Putamen (tissue), 1 donor: ENCODE data around the gene GLB1L.

Experiments
- DNase-seq: peaks from one replicate; pipeline ENCODE4 v3.0.0-alpha.2; 2016; ENCODE audit warnings: low spot score

The GLB1L gene

DNA sequence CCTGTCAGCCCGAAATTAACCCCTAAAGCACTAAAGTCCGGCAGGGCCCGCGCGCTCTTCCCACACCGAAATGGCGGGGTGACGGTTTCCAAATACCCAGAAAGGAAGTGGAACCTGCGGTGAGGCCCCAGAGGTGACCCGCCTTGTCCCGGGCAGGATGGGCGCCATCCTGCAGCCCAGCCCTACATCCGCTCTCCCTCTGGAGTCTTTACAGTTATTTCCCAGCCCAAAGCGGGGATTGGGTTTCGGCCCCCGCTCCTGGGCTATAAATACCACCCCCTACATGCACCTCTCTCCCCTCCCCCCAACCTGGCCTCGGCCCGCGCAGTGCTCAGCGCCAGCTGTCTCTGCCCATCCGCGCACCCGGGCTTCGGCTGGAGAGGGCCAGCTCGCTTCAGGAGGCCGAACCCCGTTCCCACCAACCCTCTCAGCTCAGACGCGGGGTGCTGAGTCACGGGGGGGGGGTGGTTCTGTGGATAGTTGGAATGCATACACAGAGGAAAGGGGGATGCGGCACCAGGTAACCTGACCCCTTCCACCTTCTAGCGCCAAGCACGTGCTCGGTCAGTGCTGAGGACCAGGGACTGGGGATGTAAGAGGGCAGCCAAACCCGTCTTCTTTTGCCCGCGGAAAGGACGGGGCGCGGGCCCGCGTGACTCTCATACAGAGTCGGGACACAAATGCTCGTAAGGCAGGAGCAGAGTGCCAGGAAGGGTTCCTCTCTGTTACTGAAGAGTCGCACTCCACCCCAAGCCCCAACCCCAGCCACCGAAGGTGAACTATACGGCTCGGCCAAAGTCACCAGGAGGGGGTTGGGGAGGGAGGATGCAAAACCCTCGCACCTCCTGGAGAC, 7.9 kb upstream of the GLB1L start, which contains the start of gene TUBA4B:
TSS of gene TUBA4B (plus strand) at position 344 of the 853 bp plus-strand sequence. CDS start at position 509, 165 bp downstream.
- DNase-seq = no peak

DNA sequence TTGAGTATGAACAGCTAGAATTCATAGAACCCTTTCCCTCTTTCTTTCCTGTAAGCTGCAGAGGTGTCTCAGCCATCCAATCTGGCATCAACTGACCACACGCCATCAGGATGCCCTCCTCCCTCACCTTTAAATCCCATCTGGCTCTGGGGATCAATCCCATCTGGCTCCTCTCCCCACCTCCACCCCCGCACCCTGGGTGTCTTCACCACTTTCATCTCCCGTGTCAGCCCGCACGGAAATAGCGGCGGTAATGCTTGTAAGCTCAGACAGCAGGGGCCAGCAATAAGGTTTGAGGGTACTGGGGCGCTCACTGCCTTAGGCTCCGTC, 7.3 kb upstream of the GLB1L start:
- no peak for DNase-seq

DNA sequence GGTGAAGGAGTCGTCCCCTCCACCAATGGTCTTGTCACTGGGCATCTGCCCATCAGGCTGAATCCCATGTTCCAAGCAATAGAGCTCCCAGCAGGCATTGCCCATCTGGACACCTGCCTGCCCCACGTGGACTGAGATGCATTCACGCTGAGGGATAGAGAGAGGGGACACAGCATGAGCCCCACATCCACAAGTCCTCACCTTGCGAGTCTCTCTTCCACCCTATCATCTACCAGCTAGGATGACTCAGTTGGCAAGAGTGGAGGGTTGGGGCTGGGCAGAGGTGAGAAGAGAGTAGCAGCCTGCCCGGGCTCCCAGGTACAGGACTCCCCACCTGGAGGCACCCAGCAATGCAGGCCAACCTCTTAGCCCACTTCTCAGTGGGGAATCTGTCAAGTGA, 6.8 kb upstream of the GLB1L start:
- no peak for DNase-seq

DNA sequence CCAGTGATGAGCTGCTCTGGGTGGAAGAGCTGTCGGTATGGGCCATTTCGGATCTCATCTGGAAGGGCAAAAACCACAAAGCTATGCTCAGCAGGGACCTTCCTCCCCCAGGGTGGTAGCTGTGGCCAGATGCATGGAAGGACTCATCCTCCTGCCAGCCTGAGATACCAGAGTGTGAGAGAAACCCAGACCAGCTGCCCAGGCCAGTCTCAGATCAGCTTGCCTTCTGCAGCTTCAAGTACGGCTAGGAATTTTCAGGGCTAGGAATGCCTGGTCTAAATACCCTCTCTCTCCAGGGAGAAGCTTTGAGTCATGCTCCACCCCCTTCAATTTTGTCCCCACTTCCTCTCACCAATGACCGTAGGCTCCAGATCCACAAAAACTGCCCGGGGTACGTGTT, 6.4 kb upstream of the GLB1L start:
- DNase-seq = no peak

DNA sequence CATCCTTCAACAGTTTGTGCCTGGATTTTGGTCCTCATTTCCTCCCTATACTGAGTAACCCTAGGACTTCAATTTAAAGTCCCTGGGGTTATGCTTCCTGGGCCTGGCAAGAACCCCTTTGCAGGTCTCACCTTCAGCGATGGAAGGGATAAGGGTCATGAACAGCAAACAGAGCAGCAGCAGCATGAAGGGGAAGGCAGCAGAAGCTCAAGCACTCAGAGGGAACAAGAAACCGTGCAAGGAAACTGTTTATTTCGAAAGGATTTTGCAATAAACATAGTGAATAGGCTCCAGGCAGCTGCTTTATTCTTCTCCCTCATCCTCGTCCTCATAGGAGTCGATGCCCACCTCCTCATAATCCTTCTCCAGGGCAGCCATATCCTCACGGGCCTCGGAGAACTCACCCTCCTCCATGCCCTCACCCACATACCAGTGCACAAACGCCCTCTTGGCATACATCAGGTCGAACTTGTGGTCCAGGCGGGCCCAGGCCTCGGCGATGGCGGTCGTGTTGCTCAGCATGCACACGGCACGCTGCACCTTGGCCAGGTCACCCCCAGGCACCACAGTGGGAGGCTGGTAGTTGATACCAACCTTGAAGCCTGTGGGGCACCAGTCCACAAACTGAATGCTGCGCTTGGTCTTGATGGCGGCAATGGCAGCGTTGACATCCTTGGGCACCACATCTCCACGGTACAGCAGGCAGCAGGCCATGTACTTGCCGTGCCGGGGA, 5.0 kb upstream of the GLB1L start:
- no peak for DNase-seq

DNA sequence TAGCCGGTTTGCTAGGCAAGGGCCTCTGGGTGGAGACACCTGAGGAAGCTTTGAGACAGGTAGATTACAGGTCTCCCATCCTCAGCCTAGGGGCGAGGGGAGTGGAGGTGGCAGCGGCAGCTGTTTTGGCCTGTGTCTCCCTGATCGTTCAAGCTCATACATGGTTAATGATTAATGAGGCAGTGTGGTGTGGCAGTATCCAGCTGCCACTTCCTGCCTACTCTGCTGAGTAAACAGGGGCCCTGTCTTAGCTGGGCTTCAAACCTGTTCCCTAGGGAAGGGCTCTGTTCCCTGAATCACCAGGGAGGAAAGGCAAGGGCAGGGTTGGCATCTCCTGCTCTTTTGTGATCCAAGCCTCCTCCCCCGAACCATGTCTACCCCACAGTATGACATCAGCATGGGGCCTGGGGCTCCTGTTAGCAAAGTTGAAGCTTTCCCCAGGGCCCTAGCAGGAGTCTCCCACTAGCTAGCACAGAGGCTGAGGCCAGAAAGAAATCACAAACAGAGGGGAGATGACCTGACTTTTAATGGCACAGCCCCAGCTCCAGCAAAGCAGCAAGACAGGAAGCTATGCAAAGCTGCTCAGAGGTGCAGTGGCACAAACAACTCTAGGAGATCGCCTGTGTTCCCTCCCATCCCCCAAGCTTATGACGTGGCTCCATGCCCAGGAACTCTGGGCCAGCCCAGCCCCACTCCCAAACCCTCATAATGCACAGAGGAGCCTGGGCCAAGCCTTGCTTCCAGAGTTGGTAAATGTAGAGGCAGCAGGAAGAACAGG, 4.1 kb upstream of the GLB1L start:
- DNase-seq = peak; percentile 62

DNA sequence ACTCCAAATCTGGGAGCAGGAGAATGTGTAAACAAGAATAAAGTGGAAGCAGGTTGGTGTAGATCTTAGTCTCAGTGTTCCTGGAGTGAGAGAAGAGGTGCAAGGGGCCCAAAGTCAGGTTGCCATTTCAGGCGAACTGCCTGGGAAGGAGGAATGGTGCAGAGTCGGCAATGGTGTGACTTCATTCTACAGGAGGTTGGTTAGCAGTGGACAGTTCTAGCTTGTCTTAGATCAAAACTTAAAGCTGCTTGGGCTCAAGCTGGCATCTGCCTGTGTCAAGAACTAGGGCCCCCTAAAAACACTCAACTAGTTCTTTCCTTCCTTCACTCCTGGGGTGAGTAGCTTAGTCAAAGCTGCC, 3.6 kb upstream of the GLB1L start:
- DNase-seq = no peak

DNA sequence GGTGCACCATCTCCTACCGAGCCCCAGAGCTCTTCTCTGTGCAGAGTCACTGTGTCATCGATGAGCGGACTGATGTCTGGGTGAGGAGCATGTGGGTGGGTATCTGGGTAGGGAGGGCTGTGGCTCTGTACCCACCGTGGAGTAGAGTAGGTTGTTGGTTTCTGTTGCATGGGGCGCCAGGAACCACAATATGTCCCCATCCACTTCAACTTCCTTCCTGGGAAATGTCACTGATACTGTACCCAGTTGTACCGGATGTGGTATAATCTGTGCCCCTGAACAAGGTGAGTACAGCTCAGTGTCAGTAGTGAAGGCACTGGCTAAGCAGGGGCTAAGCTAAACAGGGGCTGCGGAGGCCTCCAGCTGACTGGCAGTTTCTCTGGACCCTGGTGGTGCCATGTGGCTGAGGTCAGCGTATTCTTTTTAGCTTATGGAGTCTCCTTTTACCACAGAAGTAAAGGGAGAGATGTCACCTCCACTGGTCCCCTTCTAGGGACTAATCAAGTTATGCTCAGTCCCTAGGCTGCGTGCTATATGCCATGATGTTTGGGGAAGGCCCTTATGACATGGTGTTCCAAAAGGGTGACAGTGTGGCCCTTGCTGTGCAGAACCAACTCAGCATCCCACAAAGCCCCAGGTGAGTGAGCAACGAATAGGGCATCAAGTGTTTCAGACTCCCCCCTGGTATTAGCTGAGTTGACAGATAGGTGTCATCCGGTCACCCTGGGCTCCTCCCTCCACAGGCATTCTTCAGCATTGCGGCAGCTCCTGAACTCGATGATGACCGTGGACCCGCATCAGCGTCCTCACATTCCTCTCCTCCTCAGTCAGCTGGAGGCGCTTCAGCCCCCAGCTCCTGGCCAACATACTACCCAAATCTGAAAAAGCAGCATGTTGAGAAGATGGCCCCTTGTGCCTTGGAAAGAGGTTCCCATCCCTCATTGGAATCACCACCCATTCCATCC, 2.7 kb upstream of the GLB1L start:
- no peak for DNase-seq

DNA sequence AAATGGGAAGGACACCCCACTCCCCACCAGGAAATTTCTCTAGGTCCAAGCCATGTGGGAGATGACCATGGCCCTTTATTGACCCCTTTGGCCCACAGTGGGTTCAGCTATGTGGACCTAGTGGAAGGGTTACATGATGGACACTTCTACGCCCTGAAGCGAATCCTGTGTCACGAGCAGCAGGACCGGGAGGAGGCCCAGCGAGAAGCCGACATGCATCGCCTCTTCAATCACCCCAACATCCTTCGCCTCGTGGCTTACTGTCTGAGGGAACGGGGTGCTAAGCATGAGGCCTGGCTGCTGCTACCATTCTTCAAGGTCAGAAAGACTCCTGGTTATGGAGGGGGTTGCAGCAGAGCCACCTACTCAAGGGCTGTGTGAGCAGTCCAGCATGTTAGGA, 1.3 kb upstream of the GLB1L start:
- DNase-seq = no peak

DNA sequence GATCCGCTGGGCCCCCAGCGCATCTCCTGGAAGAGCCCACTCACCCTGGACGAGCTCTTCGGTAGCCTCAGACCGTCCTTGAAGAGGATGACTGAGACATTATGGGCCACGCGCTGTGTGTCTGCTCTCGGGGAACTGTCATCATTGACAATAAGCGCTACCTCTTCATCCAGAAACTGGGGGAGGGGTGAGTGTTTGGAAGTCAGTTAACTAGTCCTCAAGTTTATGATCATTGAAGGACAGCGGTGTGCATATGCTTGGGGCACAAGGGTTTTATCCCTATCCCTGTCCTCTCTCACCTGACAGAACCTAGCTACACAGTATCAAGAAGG, 621 bp upstream of the GLB1L start:
- DNase-seq = no peak

DNA sequence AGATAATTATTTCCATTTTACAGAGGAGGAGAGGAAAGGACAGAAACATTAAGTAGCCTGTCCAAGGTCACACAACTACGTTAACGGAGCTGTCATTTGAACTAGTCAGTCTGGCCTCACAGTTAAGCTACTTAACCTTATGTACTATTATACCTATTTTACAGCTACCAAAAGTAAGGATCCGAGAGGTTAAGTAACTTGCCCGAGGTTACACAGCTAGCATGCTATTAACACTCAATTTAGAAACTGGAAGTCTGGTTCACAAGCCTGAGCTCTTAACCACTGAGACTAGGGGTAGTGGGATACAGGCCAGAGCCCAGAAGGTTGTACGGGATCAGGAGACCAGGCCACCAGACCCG, 476 bp downstream of the GLB1L start:
- no peak for DNase-seq

DNA sequence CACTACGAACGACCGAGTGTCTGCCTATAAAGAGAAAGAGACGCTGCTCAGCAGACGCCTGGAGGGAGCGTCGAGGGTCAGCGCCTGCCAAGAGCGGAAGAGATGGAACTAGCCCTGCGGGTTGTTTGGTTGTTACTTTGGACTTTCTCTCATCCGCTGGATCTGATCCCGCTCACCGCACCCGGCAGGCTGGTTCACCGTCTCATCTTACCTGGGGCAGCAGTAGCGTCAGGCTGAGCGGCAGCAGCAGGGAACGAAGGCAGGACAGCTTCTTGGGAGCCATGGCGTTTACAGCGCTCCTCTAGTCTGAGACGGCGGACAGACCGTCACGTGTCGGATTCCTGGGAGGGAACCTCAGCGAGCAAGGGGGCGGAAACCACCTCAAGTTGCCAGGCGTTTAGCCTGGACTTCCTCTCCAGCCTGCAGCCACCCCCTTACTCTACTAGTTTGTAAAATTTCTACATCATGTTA, 1.9 kb downstream of the GLB1L start:
- no peak for DNase-seq

DNA sequence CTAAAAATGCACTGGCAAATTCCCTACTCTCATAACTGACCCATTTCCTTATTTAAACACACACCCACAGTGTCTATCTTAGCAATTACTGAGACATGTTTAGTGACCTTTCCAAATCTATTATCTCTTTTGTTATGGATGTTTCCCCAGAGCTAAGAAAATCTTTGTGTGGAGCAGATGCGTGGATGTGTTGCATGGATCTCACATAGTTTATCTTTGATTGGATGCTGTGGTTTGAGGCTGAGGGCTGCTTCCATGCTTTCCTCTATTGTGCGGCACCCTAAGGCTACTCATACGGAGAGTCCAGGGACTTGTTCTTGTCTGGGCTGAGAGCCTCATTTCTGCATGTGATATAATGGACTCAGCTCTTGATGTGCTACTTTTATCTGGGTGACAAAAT, 10.9 kb downstream of the GLB1L start:
- no peak for DNase-seq

DNA sequence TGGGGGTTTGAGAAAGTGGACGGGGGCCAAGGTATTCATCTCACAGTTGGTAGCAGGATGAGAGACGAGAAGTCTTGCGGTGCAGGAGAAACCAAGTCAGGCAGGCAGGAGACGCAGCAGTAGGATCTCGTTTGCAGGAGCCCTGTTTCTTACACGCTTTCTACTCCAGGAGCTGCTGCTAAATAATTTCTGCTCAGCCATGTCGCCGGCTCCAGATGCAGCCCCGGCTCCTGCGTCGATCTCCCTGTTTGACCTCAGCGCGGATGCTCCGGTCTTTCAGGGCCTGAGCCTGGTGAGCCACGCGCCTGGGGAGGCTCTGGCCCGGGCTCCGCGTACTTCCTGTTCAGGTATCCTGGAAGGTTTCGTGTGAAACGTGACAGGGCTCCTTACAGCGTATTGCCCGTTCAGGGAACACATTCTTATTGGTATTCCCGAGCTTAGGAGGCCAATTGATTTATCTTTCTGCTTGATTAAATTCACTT, 15.1 kb downstream of the GLB1L start:
- DNase-seq = no peak

DNA sequence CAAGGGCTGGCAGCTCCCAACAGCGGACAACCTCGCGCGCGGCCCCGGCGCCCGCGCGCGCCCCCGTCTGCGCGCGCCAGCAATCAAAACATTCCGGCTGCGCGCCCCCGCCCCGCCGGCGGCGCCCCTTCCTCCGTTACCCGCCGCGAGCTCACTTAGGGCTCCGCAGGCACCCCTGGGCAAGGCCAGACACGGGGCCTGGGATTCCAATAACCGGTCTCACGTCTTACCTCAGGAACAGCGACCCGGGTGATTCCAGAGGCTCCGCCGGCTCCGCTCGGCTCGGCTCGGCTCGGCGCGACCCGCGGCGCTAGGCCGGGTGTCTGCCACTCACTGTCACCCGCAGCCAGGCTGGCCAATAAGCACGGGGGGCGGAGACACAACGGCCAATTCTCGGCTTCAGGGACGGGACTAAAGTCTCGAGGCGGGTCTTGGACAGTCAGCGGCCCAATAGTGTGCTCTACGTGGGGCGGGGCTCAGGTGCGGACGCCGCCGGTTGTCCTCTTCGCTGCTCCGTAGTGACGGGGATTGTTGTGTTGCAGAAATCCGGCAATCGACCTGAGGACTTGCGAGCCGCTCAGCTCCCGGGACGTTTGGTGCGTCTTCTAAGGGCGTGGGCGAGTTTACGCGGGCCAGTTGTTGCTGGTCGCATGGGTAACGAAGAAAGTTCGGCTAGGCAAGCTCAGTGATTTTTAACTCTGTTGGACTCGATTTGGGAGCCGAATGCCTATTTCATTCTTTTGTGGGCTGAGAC, 15.8 kb downstream of the GLB1L start, which contains the start of the genes ANKZF1 and ATG9A:
TSS of gene ANKZF1 (plus strand) at position 502 of the 754 bp plus-strand sequence. CDS start 452 bp downstream, outside the sequence.
TSS of gene ATG9A (minus strand) at position 332 of the 754 bp plus-strand sequence. CDS start 1,612 bp downstream, outside the sequence.
- DNase-seq = peak; percentile 99

DNA sequence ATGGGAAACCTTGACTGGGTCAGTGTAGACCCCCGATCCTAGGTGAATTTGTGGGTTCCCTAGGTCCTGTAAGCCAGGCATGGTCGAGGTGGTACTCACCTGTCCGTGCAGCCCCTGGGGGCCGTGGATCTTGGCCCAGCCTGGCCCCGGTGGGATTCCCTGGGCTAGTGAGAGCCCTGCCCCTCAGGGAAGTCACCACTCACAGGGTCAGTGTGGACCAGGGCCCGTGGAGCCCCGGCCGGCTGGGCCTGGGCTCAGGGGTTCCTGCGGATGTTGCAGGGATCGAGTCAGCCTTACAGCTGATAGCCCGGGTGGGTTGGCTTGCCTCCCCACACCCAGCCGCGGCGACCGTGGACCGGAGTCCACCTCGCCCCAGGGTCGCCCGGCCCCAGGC, 16.3 kb downstream of the GLB1L start:
- no peak for DNase-seq

DNA sequence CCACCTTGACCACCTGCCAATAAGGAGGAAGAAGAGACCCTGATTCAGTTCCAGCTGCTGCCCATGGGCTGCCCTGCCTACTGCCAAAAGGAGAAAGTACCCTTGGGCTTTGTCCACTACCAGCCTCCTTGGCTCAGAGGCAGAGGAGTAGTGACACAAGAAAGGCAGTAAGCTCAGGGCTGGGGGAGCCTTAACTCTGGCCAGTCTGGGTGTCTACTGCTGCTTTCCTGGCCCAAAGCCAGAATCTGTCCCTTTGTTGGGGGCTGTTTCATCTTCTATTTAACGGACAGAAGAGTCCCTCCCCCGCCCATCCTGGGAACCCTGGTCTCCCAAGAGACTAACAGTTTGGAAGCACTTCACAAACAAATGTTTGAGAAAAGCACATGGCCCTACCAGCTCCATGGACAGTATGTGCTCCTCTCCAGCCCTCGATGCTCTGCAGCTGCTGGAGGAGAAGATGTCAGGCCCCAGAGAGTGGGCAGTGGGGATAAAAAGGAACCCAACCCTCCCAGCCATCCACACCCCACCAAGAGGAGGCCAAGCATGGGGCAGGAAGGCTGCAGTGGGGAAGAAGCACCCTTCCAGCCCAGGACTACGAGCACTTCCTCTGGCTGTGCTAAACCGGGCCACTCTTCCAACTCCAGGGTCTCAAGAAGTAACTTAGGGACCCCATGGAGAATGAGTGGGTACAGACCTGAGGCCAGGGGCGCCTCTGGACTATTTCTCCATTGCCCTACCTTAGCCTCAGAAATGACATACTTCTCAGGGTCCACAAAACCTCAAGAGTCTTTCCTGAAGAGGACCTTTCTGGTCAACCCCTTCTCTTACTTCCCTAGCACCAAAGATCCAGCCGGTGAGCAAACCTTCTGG, 17.0 kb downstream of the GLB1L start:
- DNase-seq = no peak

DNA sequence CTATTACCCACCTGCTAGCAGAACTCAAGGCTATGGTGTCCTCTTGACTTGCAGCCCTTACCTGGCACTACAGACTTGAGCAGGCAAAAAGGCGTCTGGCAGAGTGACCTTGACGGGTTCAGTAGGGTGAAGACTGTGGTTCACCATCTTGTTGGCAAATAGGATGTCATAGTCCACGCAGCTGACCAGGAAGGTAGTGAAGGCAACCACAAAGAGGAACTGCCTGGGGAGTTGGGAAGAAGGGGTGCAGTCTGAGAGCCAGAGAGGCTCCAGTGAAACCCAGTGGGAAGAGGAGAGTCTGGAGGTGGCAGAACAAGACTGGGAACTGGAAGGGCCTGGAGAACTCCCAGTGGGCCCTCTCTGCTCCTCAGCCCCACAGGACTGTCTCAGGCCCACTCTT, 19.9 kb downstream of the GLB1L start:
- DNase-seq = no peak

DNA sequence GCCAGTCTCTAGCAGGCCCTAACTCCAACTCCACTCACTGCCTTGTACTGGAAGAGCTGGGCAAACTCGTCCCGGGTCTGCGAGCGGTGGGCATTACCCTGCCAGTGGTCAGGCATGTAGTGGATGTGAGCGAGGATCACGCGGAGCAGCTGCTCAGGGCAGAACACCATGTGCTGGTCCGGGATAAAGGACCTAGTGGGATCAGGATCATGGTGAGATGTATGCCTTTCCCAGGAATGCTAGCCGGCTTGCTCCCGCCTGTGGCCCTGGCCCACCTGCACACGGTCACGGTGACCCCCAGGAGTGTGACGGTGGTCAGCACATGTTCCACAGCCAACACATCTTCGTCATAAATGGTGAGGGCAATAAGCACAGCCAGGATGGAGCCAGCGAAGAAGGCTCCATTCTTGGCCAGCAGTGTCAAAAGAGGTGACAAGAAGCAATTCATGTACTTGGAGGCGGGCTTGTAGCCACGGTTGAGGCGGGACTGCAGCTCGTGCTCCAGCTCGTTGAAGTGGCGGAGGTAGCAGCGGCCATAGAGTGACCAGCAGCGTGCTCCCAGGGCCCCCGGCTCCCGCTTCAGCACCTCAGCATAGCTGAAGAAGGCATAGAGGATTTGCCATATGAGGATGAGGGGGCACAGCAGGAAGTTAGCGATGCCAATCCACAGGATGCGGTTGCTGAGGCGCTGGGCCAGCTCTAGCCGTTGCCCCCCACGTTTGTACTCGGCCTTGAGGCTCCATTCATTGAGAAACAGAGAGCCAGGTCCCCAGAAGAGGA, 21.2 kb downstream of the GLB1L start:
- no peak for DNase-seq
